Measurements from ENCODE around the gene HESX1. TPM values are rescaled to one million over a fixed set of nuclear protein-coding genes. Genes with fewer than 3 reads are reported as not detected.

HESX1 gene
- total and polyA plus RNA-seq, 2 of the 13 experiments (the other 11 are each of a cell fraction or from before 2014, with no cell fraction given), result 0.57 to 0.75 TPM

DNA sequence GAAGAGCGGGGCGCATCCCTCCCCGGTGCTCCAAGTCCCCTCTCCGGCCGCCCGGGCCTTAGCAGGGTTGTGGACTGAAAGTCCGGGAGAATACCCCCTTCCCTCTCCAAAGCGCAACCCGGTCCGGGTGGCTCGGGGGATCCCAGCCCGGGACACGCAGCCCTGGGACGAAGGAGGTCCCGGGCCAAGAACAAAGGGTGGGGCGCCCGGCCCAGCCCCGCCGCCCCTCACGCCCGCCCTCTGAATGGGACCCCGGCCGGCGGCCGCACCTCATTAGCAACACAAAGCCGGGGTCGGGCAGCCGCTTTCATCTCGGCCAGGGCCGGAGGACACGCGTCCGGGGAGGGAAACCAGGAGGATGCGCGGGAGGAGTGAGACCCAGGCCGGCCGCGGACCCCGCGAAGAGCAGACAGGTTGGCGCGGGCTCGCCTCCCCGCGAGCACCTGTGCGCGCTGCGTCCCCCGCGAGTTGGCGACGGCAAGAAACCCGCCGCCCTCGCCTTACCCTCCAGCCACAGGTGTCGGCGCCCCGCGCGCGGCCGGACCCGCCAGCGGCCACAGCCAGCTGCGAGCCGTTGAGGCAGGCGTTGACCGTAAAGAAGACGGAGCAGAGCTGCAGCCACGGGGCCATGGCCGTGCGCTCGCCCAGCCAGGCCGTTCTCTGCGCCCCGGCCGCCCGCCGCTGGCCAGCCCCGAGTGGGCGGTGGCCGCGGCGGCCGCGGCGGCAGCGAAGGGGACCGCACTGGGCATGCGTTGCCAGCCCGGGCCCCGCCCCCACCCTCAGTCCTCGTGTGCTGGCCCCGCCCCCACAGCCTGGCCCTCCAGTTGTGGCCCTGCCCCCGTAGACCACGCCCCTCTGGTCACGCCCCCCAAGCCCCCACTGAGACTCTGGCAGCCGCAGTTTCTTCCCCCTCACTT lies 34.9 kb downstream of the HESX1 start, which contains the start of gene IL17RD (continued):
- TF ChIP-seq ZBTB14 (CRISPR knock-in tag; IDR thresholded peaks at IDR 0.05) (no peak), PPARG (CRISPR knock-in tag; conservative IDR thresholded peaks at IDR 0.05) (no peak), ELK4 (CRISPR knock-in tag; IDR thresholded peaks at IDR 0.05; ENCODE audit: borderline replicate concordance) (0 out of 2 replicates have a peak, but pooled peaks have one; percentile 33), TSC22D2 (CRISPR knock-in tag; IDR thresholded peaks at IDR 0.05; ENCODE audit: borderline replicate concordance) (no peak), SIN3B (IDR thresholded peaks at IDR 0.05; ENCODE audit: low read length) (no peak), ZNF251 (CRISPR knock-in tag; IDR thresholded peaks at IDR 0.05) (no peak), TP53 (CRISPR knock-in tag; conservative IDR thresholded peaks at IDR 0.05) (no peak), ZXDC (CRISPR knock-in tag; IDR thresholded peaks at IDR 0.05) (0 out of 2 replicates have a peak, but pooled peaks have one; percentile 44), JARID2 (CRISPR knock-in tag; IDR thresholded peaks at IDR 0.05; ENCODE audit: insufficient replicate concordance) (no peak), NR2F6 (IDR thresholded peaks at IDR 0.05) (no peak), NR2F6 (CRISPR knock-in tag; IDR thresholded peaks at IDR 0.05) (no peak)
- TF ChIP-seq, protein P1, sequence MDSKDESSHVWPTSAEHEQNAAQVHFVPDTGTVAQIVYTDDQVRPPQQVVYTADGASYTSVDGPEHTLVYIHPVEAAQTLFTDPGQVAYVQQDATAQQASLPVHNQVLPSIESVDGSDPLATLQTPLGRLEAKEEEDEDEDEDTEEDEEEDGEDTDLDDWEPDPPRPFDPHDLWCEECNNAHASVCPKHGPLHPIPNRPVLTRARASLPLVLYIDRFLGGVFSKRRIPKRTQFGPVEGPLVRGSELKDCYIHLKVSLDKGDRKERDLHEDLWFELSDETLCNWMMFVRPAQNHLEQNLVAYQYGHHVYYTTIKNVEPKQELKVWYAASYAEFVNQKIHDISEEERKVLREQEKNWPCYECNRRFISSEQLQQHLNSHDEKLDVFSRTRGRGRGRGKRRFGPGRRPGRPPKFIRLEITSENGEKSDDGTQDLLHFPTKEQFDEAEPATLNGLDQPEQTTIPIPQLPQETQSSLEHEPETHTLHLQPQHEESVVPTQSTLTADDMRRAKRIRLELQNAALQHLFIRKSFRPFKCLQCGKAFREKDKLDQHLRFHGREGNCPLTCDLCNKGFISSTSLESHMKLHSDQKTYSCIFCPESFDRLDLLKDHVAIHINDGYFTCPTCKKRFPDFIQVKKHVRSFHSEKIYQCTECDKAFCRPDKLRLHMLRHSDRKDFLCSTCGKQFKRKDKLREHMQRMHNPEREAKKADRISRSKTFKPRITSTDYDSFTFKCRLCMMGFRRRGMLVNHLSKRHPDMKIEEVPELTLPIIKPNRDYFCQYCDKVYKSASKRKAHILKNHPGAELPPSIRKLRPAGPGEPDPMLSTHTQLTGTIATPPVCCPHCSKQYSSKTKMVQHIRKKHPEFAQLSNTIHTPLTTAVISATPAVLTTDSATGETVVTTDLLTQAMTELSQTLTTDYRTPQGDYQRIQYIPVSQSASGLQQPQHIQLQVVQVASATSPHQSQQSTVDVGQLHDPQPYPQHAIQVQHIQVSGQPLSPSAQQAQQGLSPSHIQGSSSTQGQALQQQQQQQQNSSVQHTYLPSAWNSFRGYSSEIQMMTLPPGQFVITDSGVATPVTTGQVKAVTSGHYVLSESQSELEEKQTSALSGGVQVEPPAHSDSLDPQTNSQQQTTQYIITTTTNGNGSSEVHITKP (CRISPR knock-in tag; IDR thresholded peaks at IDR 0.05; ENCODE audit: low read depth), result no peak
- TF ChIP-seq, protein P2, sequence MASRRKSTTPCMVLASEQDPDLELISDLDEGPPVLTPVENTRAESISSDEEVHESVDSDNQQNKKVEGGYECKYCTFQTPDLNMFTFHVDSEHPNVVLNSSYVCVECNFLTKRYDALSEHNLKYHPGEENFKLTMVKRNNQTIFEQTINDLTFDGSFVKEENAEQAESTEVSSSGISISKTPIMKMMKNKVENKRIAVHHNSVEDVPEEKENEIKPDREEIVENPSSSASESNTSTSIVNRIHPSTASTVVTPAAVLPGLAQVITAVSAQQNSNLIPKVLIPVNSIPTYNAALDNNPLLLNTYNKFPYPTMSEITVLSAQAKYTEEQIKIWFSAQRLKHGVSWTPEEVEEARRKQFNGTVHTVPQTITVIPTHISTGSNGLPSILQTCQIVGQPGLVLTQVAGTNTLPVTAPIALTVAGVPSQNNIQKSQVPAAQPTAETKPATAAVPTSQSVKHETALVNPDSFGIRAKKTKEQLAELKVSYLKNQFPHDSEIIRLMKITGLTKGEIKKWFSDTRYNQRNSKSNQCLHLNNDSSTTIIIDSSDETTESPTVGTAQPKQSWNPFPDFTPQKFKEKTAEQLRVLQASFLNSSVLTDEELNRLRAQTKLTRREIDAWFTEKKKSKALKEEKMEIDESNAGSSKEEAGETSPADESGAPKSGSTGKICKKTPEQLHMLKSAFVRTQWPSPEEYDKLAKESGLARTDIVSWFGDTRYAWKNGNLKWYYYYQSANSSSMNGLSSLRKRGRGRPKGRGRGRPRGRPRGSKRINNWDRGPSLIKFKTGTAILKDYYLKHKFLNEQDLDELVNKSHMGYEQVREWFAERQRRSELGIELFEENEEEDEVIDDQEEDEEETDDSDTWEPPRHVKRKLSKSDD (CRISPR knock-in tag; IDR thresholded peaks at IDR 0.05; ENCODE audit: low read depth), result no peak
- TF ChIP-seq, protein P3, sequence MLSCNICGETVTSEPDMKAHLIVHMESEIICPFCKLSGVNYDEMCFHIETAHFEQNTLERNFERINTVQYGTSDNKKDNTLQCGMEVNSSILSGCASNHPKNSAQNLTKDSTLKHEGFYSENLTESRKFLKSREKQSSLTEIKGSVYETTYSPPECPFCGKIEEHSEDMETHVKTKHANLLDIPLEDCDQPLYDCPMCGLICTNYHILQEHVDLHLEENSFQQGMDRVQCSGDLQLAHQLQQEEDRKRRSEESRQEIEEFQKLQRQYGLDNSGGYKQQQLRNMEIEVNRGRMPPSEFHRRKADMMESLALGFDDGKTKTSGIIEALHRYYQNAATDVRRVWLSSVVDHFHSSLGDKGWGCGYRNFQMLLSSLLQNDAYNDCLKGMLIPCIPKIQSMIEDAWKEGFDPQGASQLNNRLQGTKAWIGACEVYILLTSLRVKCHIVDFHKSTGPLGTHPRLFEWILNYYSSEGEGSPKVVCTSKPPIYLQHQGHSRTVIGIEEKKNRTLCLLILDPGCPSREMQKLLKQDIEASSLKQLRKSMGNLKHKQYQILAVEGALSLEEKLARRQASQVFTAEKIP (CRISPR knock-in tag; IDR thresholded peaks at IDR 0.05; ENCODE audit: borderline replicate concordance), result no peak
